ENCODE measurements around the gene SH2D3A.

Gene SH2D3A

GRCh38 chr19:6711605-6712004, 55.6 kb downstream of the SH2D3A start:
- no peak for TF ChIP-seq FOXP2 (optimal IDR thresholded peaks at IDR 0.05; ENCODE audit: borderline replicate concordance, extremely low read depth, extremely low read length, insufficient read depth)
- no peak for TF ChIP-seq TAF1 (IDR thresholded peaks at IDR 0.05; ENCODE audit: borderline replicate concordance, insufficient read depth, low read length)
- TF ChIP-seq SIN3A (IDR thresholded peaks at IDR 0.05; ENCODE audit: borderline replicate concordance, insufficient read depth, low read length): no peak
- no peak for TF ChIP-seq REST (IDR thresholded peaks at IDR 0.05; ENCODE audit: insufficient read depth in 1 of 2, low read depth in 2 of 2, low read length in 2 of 2)
- TF ChIP-seq POLR2AphosphoS5 (IDR thresholded peaks at IDR 0.05; ENCODE audit: low read depth, low read length): no peak

GRCh38 chr19:6711078-6711361, 56.2 kb downstream of the SH2D3A start:
- TF ChIP-seq FOXP2 (optimal IDR thresholded peaks at IDR 0.05; ENCODE audit: borderline replicate concordance, extremely low read depth, extremely low read length, insufficient read depth) (no peak), SIN3A (IDR thresholded peaks at IDR 0.05; ENCODE audit: borderline replicate concordance, insufficient read depth, low read length) (no peak), REST (IDR thresholded peaks at IDR 0.05; ENCODE audit: insufficient read depth in 1 of 2, low read depth in 2 of 2, low read length in 2 of 2) (no peak), TAF1 (IDR thresholded peaks at IDR 0.05; ENCODE audit: borderline replicate concordance, insufficient read depth, low read length) (no peak), POLR2AphosphoS5 (IDR thresholded peaks at IDR 0.05; ENCODE audit: low read depth, low read length) (no peak)

GRCh38 chr19:6710273-6711077, 56.8 kb downstream of the SH2D3A start:
- TF ChIP-seq TAF1 (IDR thresholded peaks at IDR 0.05; ENCODE audit: borderline replicate concordance, insufficient read depth, low read length) (no peak), REST (IDR thresholded peaks at IDR 0.05; ENCODE audit: insufficient read depth in 1 of 2, low read depth in 2 of 2, low read length in 2 of 2) (no peak), POLR2AphosphoS5 (IDR thresholded peaks at IDR 0.05; ENCODE audit: low read depth, low read length) (no peak), SIN3A (IDR thresholded peaks at IDR 0.05; ENCODE audit: borderline replicate concordance, insufficient read depth, low read length) (no peak), FOXP2 (optimal IDR thresholded peaks at IDR 0.05; ENCODE audit: borderline replicate concordance, extremely low read depth, extremely low read length, insufficient read depth) (no peak)

DNA sequence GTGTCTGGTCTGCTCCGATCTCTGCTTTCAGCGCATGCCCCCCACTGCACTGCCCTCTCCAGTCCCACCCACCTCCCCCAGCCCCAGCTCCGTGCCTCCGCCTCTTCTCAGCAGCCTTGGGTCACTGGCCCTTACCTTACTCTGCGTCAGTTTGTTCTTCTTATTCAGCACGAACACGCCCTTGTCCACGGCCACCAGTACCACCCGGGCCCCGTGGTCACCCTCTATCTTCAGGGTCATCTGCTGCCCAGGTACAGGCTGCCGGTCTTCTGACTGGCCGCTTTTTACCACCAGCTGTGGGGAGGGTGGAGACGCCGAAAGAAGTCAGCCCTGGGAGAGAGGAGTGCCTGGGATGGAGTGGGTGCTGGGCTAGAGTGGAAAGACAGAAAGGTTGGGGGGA, 57.7 kb downstream of the SH2D3A start:
- TF ChIP-seq TAF1 (IDR thresholded peaks at IDR 0.05; ENCODE audit: borderline replicate concordance, insufficient read depth, low read length) (no peak), REST (IDR thresholded peaks at IDR 0.05; ENCODE audit: insufficient read depth in 1 of 2, low read depth in 2 of 2, low read length in 2 of 2) (no peak), SIN3A (IDR thresholded peaks at IDR 0.05; ENCODE audit: borderline replicate concordance, insufficient read depth, low read length) (no peak), FOXP2 (optimal IDR thresholded peaks at IDR 0.05; ENCODE audit: borderline replicate concordance, extremely low read depth, extremely low read length, insufficient read depth) (no peak)

Data from PFSK-1 (cell line).